GM12878 (cell line): ENCODE measurements around the gene REEP1. TPM values are rescaled to one million over a fixed set of nuclear protein-coding genes. Genes with fewer than 3 reads are reported as not detected.

Source experiments
- ATF7 ChIP-seq: fragments of 450-650 bp; IDR thresholded peaks from 2 replicates; pipeline ENCODE4 v1.6.1; 2016; ENCODE audit warnings: low read depth, mild to moderate bottlenecking
- CHD1 ChIP-seq: IDR thresholded peaks from 2 replicates; pipeline ENCODE4 v1.6.1; 2012; ENCODE audit warnings: low read depth, low read length, improper control_type of control experiment
- DPF2 ChIP-seq: fragments of 450-650 bp; IDR thresholded peaks from 2 replicates; pipeline ENCODE4 v1.6.1; 2017; ENCODE audit warnings: mild to moderate bottlenecking
- EP300 ChIP-seq, 2 experiments: fragments of 150-350 bp in 1 of 2; IDR thresholded peaks; 2 replicates each; pipeline ENCODE4 v1.6.1; 2011 to 2012; ENCODE audit warnings: low read depth in 2 of 2, low read length in 2 of 2, borderline replicate concordance in 1 of 2, improper control_type of control experiment in 1 of 2, inconsistent platforms in 1 of 2; ENCODE audit not compliant: control insufficient read depth in 1 of 2
- ESRRA ChIP-seq: IDR thresholded peaks from 2 replicates; pipeline ENCODE4 v1.6.1; 2012; ENCODE audit warnings: mild to moderate bottlenecking, low read length, improper control_type of control experiment
- ETV6 ChIP-seq, 2 experiments: fragments of 450-650 bp in 1 of 2; IDR thresholded peaks in 1 of 2; conservative IDR thresholded peaks in 1 of 2; 2 replicates each; pipeline ENCODE4 v1.6.1; 2014; ENCODE audit warnings: antibody characterized with exemption in 1 of 2, borderline replicate concordance in 1 of 2, low read depth in 1 of 2, mild to moderate bottlenecking in 1 of 2, moderate library complexity in 1 of 2
- GABPA ChIP-seq: IDR thresholded peaks from 2 replicates; pipeline ENCODE4 v1.6.1; 2014; ENCODE audit warnings: antibody characterized with exemption, low read depth, mild to moderate bottlenecking, inconsistent platforms
- IRF4 ChIP-seq: IDR thresholded peaks from 2 replicates; pipeline ENCODE4 v1.6.1; 2011; ENCODE audit warnings: low read depth, low read length
- JUNB ChIP-seq: IDR thresholded peaks from 2 replicates; pipeline ENCODE4 v1.6.1; 2016; ENCODE audit warnings: antibody characterized with exemption, mild to moderate bottlenecking
- MEF2B ChIP-seq: fragments of 450-650 bp; IDR thresholded peaks from 2 replicates; pipeline ENCODE4 v1.6.1; 2018; ENCODE audit warnings: mild to moderate bottlenecking, moderate library complexity; ENCODE audit not compliant: partially characterized antibody, poor library complexity, severe bottlenecking
- SMARCA5 ChIP-seq: fragments of 450-650 bp; IDR thresholded peaks from 2 replicates; pipeline ENCODE4 v1.6.1; 2017; ENCODE audit warnings: mild to moderate bottlenecking
- SREBF2 ChIP-seq: IDR thresholded peaks from 2 replicates; pipeline ENCODE4 v1.6.1; 2012; ENCODE audit warnings: mild to moderate bottlenecking, low read length
- STAT3 ChIP-seq: IDR thresholded peaks from 2 replicates; pipeline ENCODE4 v1.6.1; 2011; ENCODE audit warnings: low read depth, low read length, improper control_type of control experiment
- TBL1XR1 ChIP-seq: IDR thresholded peaks from 2 replicates; pipeline ENCODE4 v1.6.1; 2012; ENCODE audit warnings: low read depth, low read length, improper control_type of control experiment
- ZSCAN29 ChIP-seq: fragments of 450-650 bp; IDR thresholded peaks from 2 replicates; pipeline ENCODE4 v1.6.1; 2017; ENCODE audit warnings: mild to moderate bottlenecking, moderate library complexity
- polyA plus RNA-seq, 11 experiments: library from polyadenylated mRNA; depleted of rRNA in 4 of 11; unstranded in 6 of 11; stranded (reverse) in 5 of 11; fragments of >200 nt; fragmentation: Nextera tagmentation in 4 of 11; fragmentation: Illumina TruSeq in 1 of 11; extraction: Ambion mirVana in 4 of 11; extraction: Trizol in 1 of 11; gene quantifications; 1 replicate in 1 of 11; 2 replicates in 10 of 11; pipeline versions ENCODE4 v1.2.1 to v1.2.3, GENCODE V29; 2011 to 2016; ENCODE audit warnings: inconsistent platforms in 2 of 11, missing spikeins in 2 of 11, low read depth in 1 of 11
- total RNA-seq, 4 experiments: library from RNA; depleted of rRNA in 3 of 4; stranded (reverse); fragments of >200 nt in 3 of 4; fragmentation: Illumina TruSeq in 1 of 4; extraction: Trizol in 1 of 4; gene quantifications; 2 replicates each; pipeline versions ENCODE4 v1.2.1 to v1.2.3, GENCODE V29; 2013 to 2021
- TF ChIP-seq, protein P1 (sequence below): fragments of 150-350 bp; IDR thresholded peaks from 2 replicates; pipeline ENCODE4 v1.6.1; 2014; ENCODE audit warnings: mild to moderate bottlenecking, low read depth, low read length
- TF ChIP-seq, protein P2 (sequence below): fragments of 450-650 bp; IDR thresholded peaks from 2 replicates; pipeline ENCODE4 v1.6.1; 2016; ENCODE audit warnings: mild to moderate bottlenecking
- TF ChIP-seq, protein P3 (sequence below): fragments of 450-650 bp; formaldehyde crosslinking; IDR thresholded peaks from 2 replicates; pipeline ENCODE4 v1.4.0; 2020; ENCODE audit warnings: mild to moderate bottlenecking, moderate library complexity
- TF ChIP-seq, protein P4 (sequence below): IDR thresholded peaks from 2 replicates; pipeline ENCODE4 v1.6.1; 2012; ENCODE audit warnings: low read depth, low read length, improper control_type of control experiment
- TF ChIP-seq, protein P5 (sequence below): IDR thresholded peaks from 2 replicates; pipeline ENCODE4 v1.6.1; 2012; ENCODE audit warnings: low read length, inconsistent platforms

The REEP1 gene
- total and polyA plus RNA-seq, 10 of the 15 experiments (the other 5 are each of a cell fraction or from before 2014, with no cell fraction given) = 0.02 to 0.30 (median 0.09) TPM; not detected in 1

DNA sequence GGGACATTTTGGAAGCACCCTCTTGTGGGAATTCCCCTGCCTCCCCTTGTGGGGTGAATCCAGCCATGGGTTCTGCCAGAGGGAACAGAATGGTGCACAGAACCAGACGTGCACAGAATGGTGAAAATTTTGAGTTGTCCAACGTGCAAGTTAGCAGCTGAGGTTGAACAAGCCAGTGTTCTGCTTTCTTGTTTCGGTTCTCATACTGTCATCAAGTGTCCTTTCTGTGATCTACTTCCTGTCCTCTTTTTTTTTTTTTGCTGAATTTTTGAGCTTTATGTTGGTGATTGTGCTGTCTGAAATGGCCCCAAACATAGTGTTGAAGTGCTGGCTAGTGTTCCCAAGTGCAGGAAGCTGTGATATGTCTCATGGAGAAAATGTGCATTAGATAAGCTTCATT, 21.5 kb upstream of the REEP1 start (continued):
- TF ChIP-seq EP300 (IDR thresholded peaks at IDR 0.05; ENCODE audit: borderline replicate concordance in 1 of 2, control insufficient read depth in 1 of 2, low read depth in 2 of 2, low read length in 2 of 2) (0 out of 4 replicates have a peak, but pooled peaks of 1 of the 2 experiments have one; percentile 29), ZSCAN29 (no peak), IRF4 (peak; percentile 87), ETV6 (conservative IDR thresholded peaks at IDR 0.05 in 1 of 2, IDR thresholded peaks at IDR 0.05 in 1 of 2; ENCODE audit: borderline replicate concordance in 1 of 2, low read depth in 1 of 2) (peak in 1 of 2 experiments; percentile 52; a peak in 1 of 4 replicates), JUNB (no peak), DPF2 (0 out of 2 replicates have a peak, but pooled peaks have one; percentile 46), SMARCA5 (0 out of 2 replicates have a peak, but pooled peaks have one; percentile 33), ATF7 (peak; percentile 66), GABPA (peak; percentile 73), CHD1 (no peak), SREBF2 (no peak), MEF2B (no peak), TBL1XR1 (no peak), STAT3 (no peak), ESRRA (no peak)
- TF ChIP-seq, protein P1, sequence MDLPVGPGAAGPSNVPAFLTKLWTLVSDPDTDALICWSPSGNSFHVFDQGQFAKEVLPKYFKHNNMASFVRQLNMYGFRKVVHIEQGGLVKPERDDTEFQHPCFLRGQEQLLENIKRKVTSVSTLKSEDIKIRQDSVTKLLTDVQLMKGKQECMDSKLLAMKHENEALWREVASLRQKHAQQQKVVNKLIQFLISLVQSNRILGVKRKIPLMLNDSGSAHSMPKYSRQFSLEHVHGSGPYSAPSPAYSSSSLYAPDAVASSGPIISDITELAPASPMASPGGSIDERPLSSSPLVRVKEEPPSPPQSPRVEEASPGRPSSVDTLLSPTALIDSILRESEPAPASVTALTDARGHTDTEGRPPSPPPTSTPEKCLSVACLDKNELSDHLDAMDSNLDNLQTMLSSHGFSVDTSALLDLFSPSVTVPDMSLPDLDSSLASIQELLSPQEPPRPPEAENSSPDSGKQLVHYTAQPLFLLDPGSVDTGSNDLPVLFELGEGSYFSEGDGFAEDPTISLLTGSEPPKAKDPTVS = no peak
- TF ChIP-seq, protein P2, sequence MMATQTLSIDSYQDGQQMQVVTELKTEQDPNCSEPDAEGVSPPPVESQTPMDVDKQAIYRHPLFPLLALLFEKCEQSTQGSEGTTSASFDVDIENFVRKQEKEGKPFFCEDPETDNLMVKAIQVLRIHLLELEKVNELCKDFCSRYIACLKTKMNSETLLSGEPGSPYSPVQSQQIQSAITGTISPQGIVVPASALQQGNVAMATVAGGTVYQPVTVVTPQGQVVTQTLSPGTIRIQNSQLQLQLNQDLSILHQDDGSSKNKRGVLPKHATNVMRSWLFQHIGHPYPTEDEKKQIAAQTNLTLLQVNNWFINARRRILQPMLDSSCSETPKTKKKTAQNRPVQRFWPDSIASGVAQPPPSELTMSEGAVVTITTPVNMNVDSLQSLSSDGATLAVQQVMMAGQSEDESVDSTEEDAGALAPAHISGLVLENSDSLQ = no peak
- TF ChIP-seq, protein P3, sequence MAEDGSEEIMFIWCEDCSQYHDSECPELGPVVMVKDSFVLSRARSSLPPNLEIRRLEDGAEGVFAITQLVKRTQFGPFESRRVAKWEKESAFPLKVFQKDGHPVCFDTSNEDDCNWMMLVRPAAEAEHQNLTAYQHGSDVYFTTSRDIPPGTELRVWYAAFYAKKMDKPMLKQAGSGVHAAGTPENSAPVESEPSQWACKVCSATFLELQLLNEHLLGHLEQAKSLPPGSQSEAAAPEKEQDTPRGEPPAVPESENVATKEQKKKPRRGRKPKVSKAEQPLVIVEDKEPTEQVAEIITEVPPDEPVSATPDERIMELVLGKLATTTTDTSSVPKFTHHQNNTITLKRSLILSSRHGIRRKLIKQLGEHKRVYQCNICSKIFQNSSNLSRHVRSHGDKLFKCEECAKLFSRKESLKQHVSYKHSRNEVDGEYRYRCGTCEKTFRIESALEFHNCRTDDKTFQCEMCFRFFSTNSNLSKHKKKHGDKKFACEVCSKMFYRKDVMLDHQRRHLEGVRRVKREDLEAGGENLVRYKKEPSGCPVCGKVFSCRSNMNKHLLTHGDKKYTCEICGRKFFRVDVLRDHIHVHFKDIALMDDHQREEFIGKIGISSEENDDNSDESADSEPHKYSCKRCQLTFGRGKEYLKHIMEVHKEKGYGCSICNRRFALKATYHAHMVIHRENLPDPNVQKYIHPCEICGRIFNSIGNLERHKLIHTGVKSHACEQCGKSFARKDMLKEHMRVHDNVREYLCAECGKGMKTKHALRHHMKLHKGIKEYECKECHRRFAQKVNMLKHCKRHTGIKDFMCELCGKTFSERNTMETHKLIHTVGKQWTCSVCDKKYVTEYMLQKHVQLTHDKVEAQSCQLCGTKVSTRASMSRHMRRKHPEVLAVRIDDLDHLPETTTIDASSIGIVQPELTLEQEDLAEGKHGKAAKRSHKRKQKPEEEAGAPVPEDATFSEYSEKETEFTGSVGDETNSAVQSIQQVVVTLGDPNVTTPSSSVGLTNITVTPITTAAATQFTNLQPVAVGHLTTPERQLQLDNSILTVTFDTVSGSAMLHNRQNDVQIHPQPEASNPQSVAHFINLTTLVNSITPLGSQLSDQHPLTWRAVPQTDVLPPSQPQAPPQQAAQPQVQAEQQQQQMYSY (CRISPR knock-in tag) = no peak
- TF ChIP-seq, protein P4, sequence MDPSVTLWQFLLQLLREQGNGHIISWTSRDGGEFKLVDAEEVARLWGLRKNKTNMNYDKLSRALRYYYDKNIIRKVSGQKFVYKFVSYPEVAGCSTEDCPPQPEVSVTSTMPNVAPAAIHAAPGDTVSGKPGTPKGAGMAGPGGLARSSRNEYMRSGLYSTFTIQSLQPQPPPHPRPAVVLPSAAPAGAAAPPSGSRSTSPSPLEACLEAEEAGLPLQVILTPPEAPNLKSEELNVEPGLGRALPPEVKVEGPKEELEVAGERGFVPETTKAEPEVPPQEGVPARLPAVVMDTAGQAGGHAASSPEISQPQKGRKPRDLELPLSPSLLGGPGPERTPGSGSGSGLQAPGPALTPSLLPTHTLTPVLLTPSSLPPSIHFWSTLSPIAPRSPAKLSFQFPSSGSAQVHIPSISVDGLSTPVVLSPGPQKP = 0 out of 2 replicates have a peak, but pooled peaks have one; percentile 36
- TF ChIP-seq, protein P5, sequence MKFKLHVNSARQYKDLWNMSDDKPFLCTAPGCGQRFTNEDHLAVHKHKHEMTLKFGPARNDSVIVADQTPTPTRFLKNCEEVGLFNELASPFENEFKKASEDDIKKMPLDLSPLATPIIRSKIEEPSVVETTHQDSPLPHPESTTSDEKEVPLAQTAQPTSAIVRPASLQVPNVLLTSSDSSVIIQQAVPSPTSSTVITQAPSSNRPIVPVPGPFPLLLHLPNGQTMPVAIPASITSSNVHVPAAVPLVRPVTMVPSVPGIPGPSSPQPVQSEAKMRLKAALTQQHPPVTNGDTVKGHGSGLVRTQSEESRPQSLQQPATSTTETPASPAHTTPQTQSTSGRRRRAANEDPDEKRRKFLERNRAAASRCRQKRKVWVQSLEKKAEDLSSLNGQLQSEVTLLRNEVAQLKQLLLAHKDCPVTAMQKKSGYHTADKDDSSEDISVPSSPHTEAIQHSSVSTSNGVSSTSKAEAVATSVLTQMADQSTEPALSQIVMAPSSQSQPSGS = 0 out of 2 replicates have a peak, but pooled peaks have one; percentile 17
